ENCODE data around the gene CSAG3.
"Not testable (repeated sequence)": the region's sequence is repeated elsewhere in the genome, so short reads cannot be mapped to it uniquely, and the experiment has no call there.

CSAG3 gene

GRCh38 chrX:152758918-152759317 lies at the start of gene CSAG3:
CSAG3 (plus strand) TSS chrX:152759218.
- not testable (repeated sequence) for DNase-seq (ENCODE audit: low spot score)

- not testable (repeated sequence) for DNase-seq (ENCODE audit: low spot score)
Observed at GRCh38 chrX:152713195-152713594, 45.8 kb upstream of the CSAG3 start.

DNA sequence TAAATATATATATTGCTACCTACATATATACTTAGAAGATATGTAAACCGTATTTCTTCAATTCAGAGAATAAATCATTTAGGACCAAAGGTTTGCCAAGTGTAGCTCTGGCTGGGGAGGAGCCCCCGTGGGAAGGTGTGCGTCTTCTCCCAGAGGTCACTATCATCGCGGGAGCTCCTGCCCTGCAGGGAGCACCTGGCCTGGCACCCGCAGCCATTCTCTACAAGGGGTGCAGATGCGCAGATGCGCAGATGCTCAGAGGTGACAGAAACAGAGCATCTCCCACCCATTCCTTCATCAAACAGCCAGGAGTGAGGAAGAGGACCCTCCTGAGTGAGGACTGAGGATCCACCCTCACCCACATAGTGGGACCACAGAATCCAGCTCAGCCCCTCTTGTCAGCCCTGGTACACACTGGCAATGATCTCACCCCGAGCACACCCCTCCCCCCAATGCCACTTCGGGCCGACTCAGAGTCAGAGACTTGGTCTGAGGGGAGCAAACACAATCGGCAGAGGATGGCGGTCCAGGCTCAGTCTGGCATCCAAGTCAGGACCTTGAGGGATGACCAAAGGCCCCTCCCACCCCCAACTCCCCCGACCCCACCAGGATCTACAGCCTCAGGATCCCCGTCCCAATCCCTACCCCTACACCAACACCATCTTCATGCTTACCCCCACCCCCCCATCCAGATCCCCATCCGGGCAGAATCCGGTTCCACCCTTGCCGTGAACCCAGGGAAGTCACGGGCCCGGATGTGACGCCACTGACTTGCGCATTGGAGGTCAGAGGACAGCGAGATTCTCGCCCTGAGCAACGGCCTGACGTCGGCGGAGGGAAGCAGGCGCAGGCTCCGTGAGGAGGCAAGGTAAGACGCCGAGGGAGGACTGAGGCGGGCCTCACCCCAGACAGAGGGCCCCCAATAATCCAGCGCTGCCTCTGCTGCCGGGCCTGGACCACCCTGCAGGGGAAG lies 44.9 kb upstream of the CSAG3 start, which contains the start of gene MAGEA2B:
MAGEA2B (plus strand) TSS at position 814 of the 973 bp plus-strand sequence. CDS start 2,479 bp downstream, outside the sequence.
- DNase-seq (ENCODE audit: low spot score) = not testable (repeated sequence)

DNA sequence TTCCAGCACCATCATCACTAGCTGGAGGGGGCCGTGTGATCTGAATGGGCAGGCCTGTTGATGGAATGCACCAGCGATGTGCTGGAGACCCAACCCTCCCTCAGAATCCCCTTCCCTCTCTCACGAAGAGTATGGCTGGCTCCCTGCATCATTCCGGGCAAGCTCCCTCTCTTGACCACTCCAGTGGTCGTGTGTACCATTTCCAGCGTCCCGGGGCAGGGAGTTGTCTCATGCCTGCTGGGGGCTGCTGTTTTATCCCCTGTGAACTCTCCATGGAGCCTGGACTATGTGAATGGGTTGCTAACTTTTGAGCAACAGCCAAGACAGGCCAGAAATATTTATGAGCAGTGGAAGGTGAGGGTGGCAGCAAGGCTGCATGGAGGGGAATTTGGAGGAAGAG lies 33.6 kb upstream of the CSAG3 start:
- no peak for DNase-seq (ENCODE audit: low spot score)

DNA sequence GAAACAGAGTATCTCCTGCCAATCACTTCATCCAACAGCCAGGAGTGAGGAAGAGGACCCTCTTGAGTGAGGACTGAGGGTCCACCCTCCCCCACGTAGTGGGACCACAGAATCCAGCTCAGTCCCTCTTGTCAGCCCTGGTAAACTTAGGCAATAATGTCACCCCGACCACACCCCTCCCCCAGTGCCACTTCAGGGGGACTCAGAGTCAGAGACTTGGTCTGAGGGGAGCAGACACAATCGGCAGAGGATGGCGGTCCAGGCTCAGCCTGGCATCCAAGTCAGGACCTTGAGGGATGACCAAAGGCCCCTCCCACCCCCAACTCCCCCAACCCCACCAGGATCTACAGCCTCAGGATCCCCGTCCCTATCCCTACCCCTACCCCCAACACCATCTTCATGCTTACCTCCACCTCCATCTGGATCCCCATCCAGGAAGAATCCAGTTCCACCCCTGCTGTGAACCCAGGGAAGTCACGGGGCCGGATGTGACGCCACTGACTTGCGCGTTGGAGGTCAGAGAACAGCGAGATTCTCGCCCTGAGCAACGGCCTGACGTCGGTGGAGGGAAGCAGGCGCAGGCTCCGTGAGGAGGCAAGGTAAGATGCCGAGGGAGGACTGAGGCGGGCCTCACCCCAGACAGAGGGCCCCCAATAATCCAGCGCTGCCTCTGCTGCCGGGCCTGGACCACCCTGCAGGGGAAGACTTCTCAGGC lies 25.6 kb upstream of the CSAG3 start, which contains the start of the genes CSAG1 and MAGEA12:
CSAG1 (minus strand) TSS at position 461 of the 715 bp plus-strand sequence. CDS start 1,261 bp downstream, outside the sequence.
MAGEA12 (plus strand) TSS at position 497 of the 715 bp plus-strand sequence. CDS start 2,405 bp downstream, outside the sequence.
- no peak for DNase-seq (ENCODE audit: low spot score)

GRCh38 chrX:152734143-152734858 lies 24.7 kb upstream of the CSAG3 start:
- not testable (repeated sequence) for DNase-seq (ENCODE audit: low spot score)

DNA sequence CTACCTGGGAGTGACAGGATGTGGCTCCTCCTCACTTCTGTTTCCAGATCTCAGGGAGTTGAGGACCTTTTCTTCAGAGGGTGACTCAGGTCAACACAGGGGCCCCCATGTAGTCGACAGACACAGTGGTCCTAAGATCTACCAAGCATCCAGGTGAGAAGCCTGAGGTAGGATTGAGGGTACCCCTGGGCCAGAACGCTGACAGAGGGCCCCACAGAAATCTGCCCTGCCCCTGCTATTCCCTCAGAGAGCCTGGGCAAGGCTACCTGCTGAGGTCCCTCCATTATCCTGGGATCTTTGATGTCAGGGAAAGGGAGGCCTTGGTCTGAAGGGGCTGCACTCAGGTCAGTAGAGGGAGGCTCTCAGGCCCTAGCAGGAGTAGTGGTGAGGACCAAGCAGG lies 23.9 kb upstream of the CSAG3 start:
- no peak for DNase-seq (ENCODE audit: low spot score)

- no peak for DNase-seq (ENCODE audit: low spot score)
Observed at GRCh38 chrX:152735860-152736511, 23.0 kb upstream of the CSAG3 start.

DNA sequence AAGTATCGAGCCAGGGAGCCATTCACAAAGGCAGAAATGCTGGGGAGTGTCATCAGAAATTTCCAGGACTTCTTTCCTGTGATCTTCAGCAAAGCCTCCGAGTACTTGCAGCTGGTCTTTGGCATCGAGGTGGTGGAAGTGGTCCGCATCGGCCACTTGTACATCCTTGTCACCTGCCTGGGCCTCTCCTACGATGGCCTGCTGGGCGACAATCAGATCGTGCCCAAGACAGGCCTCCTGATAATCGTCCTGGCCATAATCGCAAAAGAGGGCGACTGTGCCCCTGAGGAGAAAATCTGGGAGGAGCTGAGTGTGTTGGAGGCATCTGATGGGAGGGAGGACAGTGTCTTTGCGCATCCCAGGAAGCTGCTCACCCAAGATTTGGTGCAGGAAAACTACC lies 22.5 kb upstream of the CSAG3 start:
- DNase-seq (ENCODE audit: low spot score) = not testable (repeated sequence)

DNA sequence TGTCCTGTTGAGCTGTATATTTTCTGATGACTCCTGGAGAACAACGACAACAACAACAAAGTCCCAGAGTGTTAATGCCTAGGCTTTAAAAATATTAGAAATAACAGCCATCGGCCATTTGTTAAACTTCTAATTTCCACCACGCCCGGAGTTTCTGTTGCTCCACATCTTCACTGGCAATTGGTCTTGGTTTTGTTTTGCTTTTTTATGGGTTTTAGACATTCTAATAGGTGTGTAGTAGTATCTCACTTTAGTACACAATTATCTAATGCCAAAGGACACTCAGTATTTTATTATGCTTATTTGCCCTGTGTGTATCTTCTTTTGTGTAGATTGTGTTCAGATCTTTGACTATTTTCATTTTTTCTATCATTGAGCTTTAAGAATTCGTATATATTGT lies 20.5 kb upstream of the CSAG3 start:
- DNase-seq (ENCODE audit: low spot score) = no peak

DNA sequence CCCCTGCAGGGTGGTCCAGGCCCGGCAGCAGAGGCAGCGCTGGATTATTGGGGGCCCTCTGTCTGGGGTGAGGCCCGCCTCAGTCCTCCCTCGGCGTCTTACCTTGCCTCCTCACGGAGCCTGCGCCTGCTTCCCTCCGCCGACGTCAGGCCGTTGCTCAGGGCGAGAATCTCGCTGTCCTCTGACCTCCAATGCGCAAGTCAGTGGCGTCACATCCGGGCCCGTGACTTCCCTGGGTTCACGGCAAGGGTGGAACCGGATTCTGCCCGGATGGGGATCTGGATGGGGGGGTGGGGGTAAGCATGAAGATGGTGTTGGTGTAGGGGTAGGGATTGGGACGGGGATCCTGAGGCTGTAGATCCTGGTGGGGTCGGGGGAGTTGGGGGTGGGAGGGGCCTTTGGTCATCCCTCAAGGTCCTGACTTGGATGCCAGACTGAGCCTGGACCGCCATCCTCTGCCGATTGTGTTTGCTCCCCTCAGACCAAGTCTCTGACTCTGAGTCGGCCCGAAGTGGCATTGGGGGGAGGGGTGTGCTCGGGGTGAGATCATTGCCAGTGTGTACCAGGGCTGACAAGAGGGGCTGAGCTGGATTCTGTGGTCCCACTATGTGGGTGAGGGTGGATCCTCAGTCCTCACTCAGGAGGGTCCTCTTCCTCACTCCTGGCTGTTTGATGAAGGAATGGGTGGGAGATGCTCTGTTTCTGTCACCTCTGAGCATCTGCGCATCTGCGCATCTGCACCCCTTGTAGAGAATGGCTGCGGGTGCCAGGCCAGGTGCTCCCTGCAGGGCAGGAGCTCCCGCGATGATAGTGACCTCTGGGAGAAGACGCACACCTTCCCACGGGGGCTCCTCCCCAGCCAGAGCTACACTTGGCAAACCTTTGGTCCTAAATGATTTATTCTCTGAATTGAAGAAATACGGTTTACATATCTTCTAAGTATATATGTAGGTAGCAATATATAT lies 5.0 kb upstream of the CSAG3 start, which contains the start of gene MAGEA2:
MAGEA2 (minus strand) TSS at position 157 of the 965 bp plus-strand sequence. CDS start 2,479 bp downstream, outside the sequence.
- not testable (repeated sequence) for DNase-seq (ENCODE audit: low spot score)

GRCh38 chrX:152754871-152755270 lies 4.1 kb upstream of the CSAG3 start:
- DNase-seq (ENCODE audit: low spot score) = not testable (repeated sequence)

DNA sequence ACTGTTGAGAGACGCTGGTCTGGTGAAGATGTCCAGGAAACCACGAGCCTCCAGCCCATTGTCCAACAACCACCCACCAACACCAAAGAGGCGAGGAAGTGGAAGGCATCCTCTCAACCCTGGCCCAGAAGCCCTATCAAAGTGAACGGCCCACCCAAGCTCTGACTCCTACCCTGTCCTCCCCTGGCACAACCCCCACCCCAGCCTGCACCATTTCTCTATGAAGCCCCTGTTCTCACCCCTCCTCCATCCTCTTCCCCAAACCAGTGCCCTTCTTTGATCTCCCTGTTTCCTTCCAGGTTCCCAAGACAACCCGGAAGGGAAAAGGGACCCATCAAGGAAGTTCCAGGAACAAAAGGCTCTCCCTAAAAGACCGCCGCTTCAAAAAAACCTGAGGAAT lies 526 bp downstream of the CSAG3 start:
- not testable (repeated sequence) for DNase-seq (ENCODE audit: low spot score)

GRCh38 chrX:152761582-152761981 lies 2.6 kb downstream of the CSAG3 start:
- DNase-seq (ENCODE audit: low spot score) = not testable (repeated sequence)

DNA sequence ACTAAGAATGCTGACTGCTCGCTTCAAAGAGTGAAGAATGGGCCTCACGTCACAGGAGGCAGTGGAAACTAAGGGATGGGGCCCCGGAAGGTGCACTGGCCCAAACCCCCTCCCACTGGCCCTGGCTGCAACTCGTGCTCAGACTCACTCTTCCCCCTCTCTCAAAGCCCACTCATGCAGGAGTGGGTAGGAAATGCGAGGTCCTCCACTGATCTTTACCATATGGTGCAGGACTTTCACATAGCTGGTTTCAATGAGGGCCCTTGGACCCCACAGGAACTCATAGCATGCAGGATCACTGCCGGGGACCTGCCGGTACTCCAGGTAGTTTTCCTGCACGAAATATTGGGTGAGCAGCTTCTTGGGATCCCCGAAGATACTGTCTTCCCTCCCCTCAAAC lies 7.5 kb downstream of the CSAG3 start:
- not testable (repeated sequence) for DNase-seq (ENCODE audit: low spot score)

DNA sequence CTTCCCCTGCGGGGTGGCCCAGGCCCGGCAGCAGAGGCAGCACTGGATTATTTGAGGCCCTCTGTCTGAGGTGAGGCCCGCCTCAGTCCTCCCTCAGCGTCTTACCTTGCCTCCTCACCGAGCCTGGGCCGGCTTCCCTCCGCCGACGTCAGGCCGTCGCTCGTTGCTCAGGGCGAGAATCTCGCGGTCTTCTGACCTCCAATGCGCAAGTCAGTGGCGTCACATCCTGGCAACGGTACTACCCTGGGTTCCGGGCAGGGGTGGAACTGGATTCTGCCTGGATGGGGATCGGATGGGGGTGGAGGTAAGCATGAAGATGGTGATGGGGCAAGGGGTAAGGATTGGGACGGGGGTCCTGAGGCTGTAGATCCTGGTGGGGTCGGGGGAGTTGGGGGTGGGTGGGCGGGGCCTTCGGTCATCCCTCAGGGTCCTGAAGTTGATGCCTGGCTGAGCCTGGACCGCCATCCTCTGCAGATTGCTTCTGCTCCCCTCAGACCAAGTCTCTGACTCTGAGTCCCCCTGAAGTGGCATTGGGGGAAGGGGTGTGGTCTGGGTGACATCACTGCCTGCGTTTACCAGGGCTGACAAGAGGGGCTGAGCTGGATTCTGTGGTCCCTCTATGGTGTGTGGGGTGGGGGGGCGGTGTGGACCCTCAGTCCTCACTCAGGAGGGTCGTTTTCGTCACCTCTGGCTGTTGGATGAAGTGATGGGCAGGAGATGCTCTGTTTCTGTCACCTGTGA lies 10.7 kb downstream of the CSAG3 start, which contains the start of gene MAGEA6:
MAGEA6 (minus strand) TSS at position 141 of the 741 bp plus-strand sequence. CDS start 2,039 bp downstream, outside the sequence.
- DNase-seq (ENCODE audit: low spot score) = not testable (repeated sequence)

DNA sequence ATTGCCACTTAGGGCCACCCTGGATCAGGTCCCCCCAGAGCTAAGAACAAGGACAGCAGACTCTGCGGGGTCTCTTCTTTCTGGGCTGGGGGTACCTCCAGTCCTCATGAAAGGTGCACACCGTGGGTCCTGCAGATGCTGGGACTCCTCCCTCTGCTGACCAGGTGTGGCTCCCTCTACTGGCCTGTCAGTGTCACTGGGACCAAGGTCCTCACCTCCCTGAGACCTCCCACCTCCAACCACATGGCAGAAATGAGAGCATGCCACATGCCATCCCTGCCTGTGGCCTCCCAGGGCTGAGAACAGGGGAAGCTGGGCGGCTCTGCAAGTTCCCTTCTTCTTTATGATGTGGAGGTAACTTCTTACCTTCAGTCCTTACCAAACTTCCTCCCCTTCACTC lies 28.0 kb downstream of the CSAG3 start:
- not testable (repeated sequence) for DNase-seq (ENCODE audit: low spot score)

- no peak for DNase-seq (ENCODE audit: low spot score)
Observed at GRCh38 chrX:152798945-152799344, 39.9 kb downstream of the CSAG3 start.

GRCh38 chrX:152806035-152806434 lies 47.0 kb downstream of the CSAG3 start:
- no peak for DNase-seq (ENCODE audit: low spot score)

Measured in GM03348 (cell line).